GM12878 (cell line): Measurements from ENCODE around the gene FNDC11. TPM values are rescaled to one million over a fixed set of nuclear protein-coding genes. Genes with fewer than 3 reads are reported as not detected.

Experiments
- ATAC-seq: fragments of 200-7000 bp; cut with Tn5 transposase; 3 replicates; pipeline ENCODE4 v1.9.1; 2020; ENCODE audit warnings: mild to moderate bottlenecking, moderate library complexity
- BruUV-seq: library from RNA; stranded (reverse); fragments of 400-500 nt; replicated peaks from 2 replicates; lab custom pipeline; 2021; lab: Mats Ljungman, UMichigan
- CTCF ChIA-PET: fragments of 300-600 bp; sonication (Branson Sonifier 250); formaldehyde crosslinking; extraction: SDS; loops from one replicate; lab custom pipeline; 2021; ENCODE audit warnings: inconsistent platforms; lab: Yijun Ruan, JAX
- POLR2A ChIA-PET: fragments of 350-600 bp; formaldehyde crosslinking; extraction: SDS; loops from one replicate; lab custom pipeline; 2021; ENCODE audit warnings: inconsistent platforms; lab: Charles Lee
- RAD21 ChIA-PET: fragments of 300-600 bp; sonication (Branson Sonifier 250); formaldehyde crosslinking; loops from one replicate; lab custom pipeline; 2023; ENCODE audit warnings: antibody characterized with exemption; ENCODE audit not compliant: unreplicated experiment; lab: Charles Lee
- SMC1A ChIA-PET: fragments of 300-600 bp; sonication (Branson Sonifier 250); formaldehyde crosslinking; loops from one replicate; lab custom pipeline; 2023; ENCODE audit not compliant: unreplicated experiment, uncharacterized antibody; lab: Charles Lee
- DNase-seq: peaks from one replicate; pipeline ENCODE4 v3.0.0-alpha.2; 2011; ENCODE audit warnings: low read depth, low spot score
- FAIRE-seq: peaks from 3 replicates; lab custom pipeline; 2011; peaks lifted over from hg19 to GRCh38; lab: Jason Lieb, UNC
- H2AFZ ChIP-seq: 2 replicates; pipeline ENCODE4 v1.6.0; 2011; ENCODE audit warnings: low read depth, low read length, control low read depth; ENCODE audit not compliant: control insufficient read depth
- H3K27ac ChIP-seq: 2 replicates; pipeline ENCODE4 v1.5.1; 2011; ENCODE audit warnings: control low read depth; ENCODE audit not compliant: control insufficient read depth, insufficient read depth
- H3K27me3 ChIP-seq, 2 experiments: replicated peaks in 1 of 2; 2 replicates each; pipeline versions ENCODE4 v1.6.0 to v1.6.1; 2011; ENCODE audit warnings: low read length in 1 of 2; ENCODE audit not compliant: control insufficient read depth in 2 of 2, insufficient read depth in 2 of 2
- H3K36me3 ChIP-seq, 2 experiments: 2 replicates each; pipeline ENCODE4 v1.5.1; 2011; ENCODE audit warnings: low read length in 1 of 2; ENCODE audit not compliant: control insufficient read depth in 2 of 2, insufficient read depth in 2 of 2
- H3K4me1 ChIP-seq: 2 replicates; pipeline ENCODE4 v1.6.1; 2011; ENCODE audit warnings: mild to moderate bottlenecking, low read length, moderate library complexity, mixed read lengths; ENCODE audit not compliant: control insufficient read depth, insufficient read depth
- H3K4me2 ChIP-seq: 2 replicates; pipeline ENCODE4 v1.6.0; 2011; ENCODE audit warnings: control low read depth; ENCODE audit not compliant: control insufficient read depth, insufficient read depth
- H3K4me3 ChIP-seq: fragments of 200-600 bp; sonication (generic); 2 replicates; pipeline ENCODE4 v1.5.1; 2016
- H3K79me2 ChIP-seq: 2 replicates; pipeline ENCODE4 v1.6.0; 2011; ENCODE audit warnings: low read length; ENCODE audit not compliant: control insufficient read depth, insufficient read depth
- H3K9ac ChIP-seq: 2 replicates; pipeline ENCODE4 v1.8.0; 2011; ENCODE audit warnings: low read length, control low read depth, mixed read lengths; ENCODE audit not compliant: control insufficient read depth, insufficient read depth
- H3K9me3 ChIP-seq: replicated peaks from 3 replicates; pipeline ENCODE4 v1.5.1; 2011; ENCODE audit warnings: mild to moderate bottlenecking, low read length; ENCODE audit not compliant: control insufficient read depth, insufficient read depth
- H4K20me1 ChIP-seq: 2 replicates; pipeline ENCODE4 v1.6.0; 2011; ENCODE audit not compliant: control insufficient read depth, insufficient read depth
- ATF3 ChIP-seq: IDR thresholded peaks from 2 replicates; pipeline ENCODE4 v1.6.1; 2011; ENCODE audit warnings: low read depth, mild to moderate bottlenecking, low read length, moderate library complexity, borderline replicate concordance; ENCODE audit errors: extremely low read depth
- CREM ChIP-seq: IDR thresholded peaks from 2 replicates; pipeline ENCODE4 v1.6.1; 2014; ENCODE audit warnings: antibody characterized with exemption, low read depth
- EED ChIP-seq: sonication (generic); IDR thresholded peaks from 2 replicates; pipeline ENCODE4 v1.6.1; 2016; ENCODE audit warnings: antibody characterized with exemption, low read depth
- ESRRA ChIP-seq: IDR thresholded peaks from 2 replicates; pipeline ENCODE4 v1.6.1; 2012; ENCODE audit warnings: mild to moderate bottlenecking, low read length, improper control_type of control experiment
- KDM1A ChIP-seq: fragments of 200-600 bp; sonication (generic); IDR thresholded peaks from 2 replicates; pipeline ENCODE4 v1.6.1; 2016; ENCODE audit warnings: borderline replicate concordance
- MTA3 ChIP-seq: IDR thresholded peaks from 2 replicates; pipeline ENCODE4 v1.6.1; 2012; ENCODE audit warnings: low read length, inconsistent platforms, borderline replicate concordance
- NKRF ChIP-seq: fragments of 450-650 bp; conservative IDR thresholded peaks from 2 replicates; pipeline ENCODE4 v1.6.1; 2017; ENCODE audit warnings: mild to moderate bottlenecking, moderate library complexity
- RB1 ChIP-seq: fragments of 450-650 bp; formaldehyde crosslinking; IDR thresholded peaks from 2 replicates; pipeline ENCODE4 v1.6.1; 2017; ENCODE audit warnings: mild to moderate bottlenecking, borderline replicate concordance
- SREBF1 ChIP-seq: IDR thresholded peaks from 2 replicates; pipeline ENCODE4 v1.6.1; 2012; ENCODE audit warnings: mild to moderate bottlenecking, low read length
- SREBF2 ChIP-seq: IDR thresholded peaks from 2 replicates; pipeline ENCODE4 v1.6.1; 2012; ENCODE audit warnings: mild to moderate bottlenecking, low read length
- ZBTB40 ChIP-seq: fragments of 450-650 bp; IDR thresholded peaks from 2 replicates; pipeline ENCODE4 v1.6.1; 2016; ENCODE audit warnings: mild to moderate bottlenecking, moderate library complexity, borderline replicate concordance
- ZNF207 ChIP-seq: fragments of 450-650 bp; IDR thresholded peaks from 2 replicates; pipeline ENCODE4 v1.6.1; 2014; ENCODE audit warnings: antibody characterized with exemption, mild to moderate bottlenecking, borderline replicate concordance
- ZSCAN29 ChIP-seq: fragments of 450-650 bp; IDR thresholded peaks from 2 replicates; pipeline ENCODE4 v1.6.1; 2017; ENCODE audit warnings: mild to moderate bottlenecking, moderate library complexity
- WGBS: methylation state at CpG from one replicate; pipeline ENCODE4 v1.1.6; 2016; ENCODE audit warnings: low lambda C conversion rate; ENCODE audit not compliant: insufficient replicate concordance, insufficient coverage; ENCODE audit errors: missing lambda C conversion rate; 5-methylcytosine and 5-hydroxymethylcytosine counted together
- in situ Hi-C: fragments of 300-500 bp; cut with MboI; formaldehyde crosslinking; loops from 9 replicates; pipeline ENCODE4 v1.14.3; 2018; ENCODE audit warnings: mixed read lengths
- intact Hi-C: fragments of 100-400 bp; cut with micrococcal nuclease; formaldehyde crosslinking; loops from one replicate; pipeline ENCODE4 v1.14.2; 2022; ENCODE audit not compliant: unreplicated experiment
- polyA plus RNA-seq, 11 experiments: library from polyadenylated mRNA; depleted of rRNA in 4 of 11; unstranded in 6 of 11; stranded (reverse) in 5 of 11; fragments of >200 nt; fragmentation: Nextera tagmentation in 4 of 11; fragmentation: Illumina TruSeq in 1 of 11; extraction: Ambion mirVana in 4 of 11; extraction: Trizol in 1 of 11; gene quantifications; 1 replicate in 1 of 11; 2 replicates in 10 of 11; pipeline versions ENCODE4 v1.2.1 to v1.2.3, GENCODE V29; 2011 to 2016; ENCODE audit warnings: inconsistent platforms in 2 of 11, missing spikeins in 2 of 11, low read depth in 1 of 11
- total RNA-seq, 4 experiments: library from RNA; depleted of rRNA in 3 of 4; stranded (reverse); fragments of >200 nt in 3 of 4; fragmentation: Illumina TruSeq in 1 of 4; extraction: Trizol in 1 of 4; gene quantifications; 2 replicates each; pipeline versions ENCODE4 v1.2.1 to v1.2.3, GENCODE V29; 2013 to 2021

Gene FNDC11
- total and polyA plus RNA-seq, 10 of the 15 experiments (the other 5 are each of a cell fraction or from before 2014, with no cell fraction given), result 0.09 to 0.72 (median 0.34) TPM; not detected in 2

- Histone ChIP-seq H2AFZ (no peak overlapping the region), H3K36me3 (peaks cover 0 to 2% of the 10 kb centered on the region in 2 experiments; a peak in 1 of 4 replicates), H3K27me3 (no peaks in the 10 kb centered on the region), H3K9ac (peak overlapping the region; percentile 80), H3K9me3 (peaks cover 4% of the 10 kb centered on the region; the same call in 2 of the 3 replicates), H3K79me2 (peaks cover 8% of the 10 kb centered on the region), H3K4me2 (peak overlapping the region; percentile 99), H3K27ac (peak overlapping the region; percentile 58; the same call in 1 of the 2 replicates), H4K20me1 (no peaks in the 10 kb centered on the region), H3K4me3 (peak overlapping the region; percentile 86), H3K4me1 (peaks cover 4% of the 10 kb centered on the region)
- TF ChIP-seq ATF3 (no peak), SREBF1 (no peak), ZNF207 (no peak), EED (no peak), RB1 (no peak), NKRF (no peak), CREM (no peak), ZBTB40 (no peak), ZSCAN29 (no peak), SREBF2 (no peak), ESRRA (no peak), MTA3 (no peak), KDM1A (no peak)
- in situ Hi-C loops (no loop called here), intact Hi-C loops (no loop called here)
- RAD21 ChIA-PET, result interaction anchor here (2.4 kb wide), 1 partner anchor 16 kb away, joined by 20 read pairs; the partner anchor contains the start of gene PTK6
- CTCF ChIA-PET, result interaction anchor here (0.6 to 2.1 kb wide), 5 partner anchors 16 to 517 kb away, joined by 3 to 10 read pairs (median 3); partner anchors contain the start of genes PTK6 and RTEL1
- FAIRE-seq (no peak), ATAC-seq (no peak), DNase-seq (no peak)
- WGBS, result 89% methylated on average over 20 of the region's 23 CpGs
- POLR2A ChIA-PET, result interaction anchor here (0.6 to 3.8 kb wide), 10 partner anchors 8 to 220 kb away, joined by 3 to 33 read pairs (median 3); partner anchors contain the start of genes HELZ2 and PTK6
- SMC1A ChIA-PET, result interaction anchor here (1.2 kb wide), 1 partner anchor 80 kb away, joined by 7 read pairs; no protein-coding TSS in a partner anchor
- no TSS peak for BruUV-seq
These were observed 32.4 kb upstream of the FNDC11 start for GRCh38 chr20:63521602-63522001.
